GM18508 (cell line): Measurements from ENCODE around the gene HOXB9.

ENCODE experiments used
- ATAC-seq: cut with Tn5 transposase; IDR thresholded peaks from one replicate; pipeline ENCODE4 v1.9.1; 2021; ENCODE audit warnings: moderate number of reproducible peaks; ENCODE audit not compliant: insufficient read depth, unreplicated experiment

HOXB9 gene

GRCh38 chr17:48600244-48601098, 25.7 kb downstream of the HOXB9 start:
- no peak for ATAC-seq

GRCh38 chr17:48599354-48599753, 26.8 kb downstream of the HOXB9 start:
- ATAC-seq: no peak

- no peak for ATAC-seq
Measured at GRCh38 chr17:48598736-48599135, 27.4 kb downstream of the HOXB9 start.

- ATAC-seq: no peak
Measured at GRCh38 chr17:48597778-48598631, 28.2 kb downstream of the HOXB9 start.

GRCh38 chr17:48597528-48597777, 28.7 kb downstream of the HOXB9 start:
- no peak for ATAC-seq

GRCh38 chr17:48596735-48597527, 29.2 kb downstream of the HOXB9 start:
- no peak for ATAC-seq

GRCh38 chr17:48596000-48596734, 30.0 kb downstream of the HOXB9 start:
- no peak for ATAC-seq

GRCh38 chr17:48595278-48595999, 30.7 kb downstream of the HOXB9 start:
- no peak for ATAC-seq

GRCh38 chr17:48594538-48595277, 31.4 kb downstream of the HOXB9 start:
- ATAC-seq: no peak

- no peak for ATAC-seq
Measured at GRCh38 chr17:48593840-48594537, 32.2 kb downstream of the HOXB9 start.

- ATAC-seq: no peak
Measured at GRCh38 chr17:48593126-48593829, 32.9 kb downstream of the HOXB9 start, which contains the start of gene HOXB5. Gene HOXB5 (minus strand): TSS chr17:48593779. CDS start chr17:48593682, 97 bp downstream.

GRCh38 chr17:48592577-48592976, 33.6 kb downstream of the HOXB9 start:
- no peak for ATAC-seq

- no peak for ATAC-seq
Measured at GRCh38 chr17:48592057-48592514, 34.1 kb downstream of the HOXB9 start.

GRCh38 chr17:48591255-48592056, 34.7 kb downstream of the HOXB9 start:
- ATAC-seq: no peak

- ATAC-seq: no peak
Measured at GRCh38 chr17:48590607-48591161, 35.5 kb downstream of the HOXB9 start.

GRCh38 chr17:48589831-48590606, 36.1 kb downstream of the HOXB9 start, which contains the start of gene HOXB3:
Gene HOXB3 (minus strand): TSS chr17:48590241. CDS start chr17:48552474, 37,767 bp downstream.
- ATAC-seq: no peak
